HepG2 (cell line): Measurements from ENCODE around the gene IQCC. TPM values are rescaled to one million over a fixed set of nuclear protein-coding genes. Genes with fewer than 3 reads are reported as not detected.

Experiments
- ATAC-seq: fragments of 200-7000 bp; cut with Tn5 transposase; 3 replicates; pipeline ENCODE4 v1.9.1; 2020; ENCODE audit warnings: mild to moderate bottlenecking, moderate library complexity
- BruUV-seq: library from RNA; stranded (reverse); fragments of 400-500 nt; replicated peaks from 2 replicates; lab custom pipeline; 2021; lab: Mats Ljungman, UMichigan
- CTCF ChIA-PET: fragments of 300-600 bp; formaldehyde crosslinking; extraction: SDS; loops from one replicate; lab custom pipeline; 2021; ENCODE audit warnings: low total read pairs, inconsistent platforms, low intra/inter-chr PET ratio; lab: Yijun Ruan, JAX
- POLR2A ChIA-PET: fragments of 350-600 bp; sonication (Branson Sonifier 250); formaldehyde crosslinking; loops from one replicate; lab custom pipeline; 2020; ENCODE audit warnings: antibody characterized with exemption, inconsistent platforms; lab: Yijun Ruan, JAX
- DNase-seq: peaks from one replicate; pipeline ENCODE4 v3.0.0-alpha.2; 2015; ENCODE audit warnings: low spot score
- FAIRE-seq: peaks from 3 replicates; lab custom pipeline; 2011; peaks lifted over from hg19 to GRCh38; lab: Jason Lieb, UNC
- H2AFZ ChIP-seq: one replicate; pipeline ENCODE4 v1.6.1; 2011; ENCODE audit warnings: low read length, inconsistent platforms
- H3K27ac ChIP-seq: fragments of 300-600 bp; 3 replicates; pipeline ENCODE4 v1.8.0; 2011; ENCODE audit warnings: mixed run types, mild to moderate bottlenecking, mixed read lengths, low read length, inconsistent platforms; ENCODE audit not compliant: insufficient read depth; ENCODE audit errors: extremely low read length
- H3K27me3 ChIP-seq, 2 experiments: fragments of 200-600 bp in 1 of 2; 2 replicates in 1 of 2; 3 replicates in 1 of 2; pipeline versions ENCODE4 v1.6.0 to v1.8.0; 2011; ENCODE audit warnings: low read length in 2 of 2, mild to moderate bottlenecking in 2 of 2, moderate library complexity in 2 of 2, inconsistent platforms in 1 of 2; ENCODE audit not compliant: insufficient read depth in 2 of 2, control insufficient read depth in 1 of 2
- H3K36me3 ChIP-seq, 2 experiments: fragments of 200-600 bp in 1 of 2; replicated peaks in 1 of 2; 2 replicates in 1 of 2; 3 replicates in 1 of 2; pipeline versions ENCODE4 v1.5.1 to v1.8.0; 2011; ENCODE audit warnings: low read length in 2 of 2, inconsistent platforms in 1 of 2; ENCODE audit not compliant: insufficient read depth in 2 of 2, control insufficient read depth in 1 of 2
- H3K4me1 ChIP-seq: 2 replicates; pipeline ENCODE4 v1.5.1; 2012; ENCODE audit warnings: low read length, inconsistent platforms; ENCODE audit not compliant: insufficient read depth
- H3K4me2 ChIP-seq: 2 replicates; pipeline ENCODE4 v1.6.0; 2011; ENCODE audit warnings: low read depth, low read length, inconsistent platforms
- H3K4me3 ChIP-seq, 3 experiments: fragments of 200-600 bp in 1 of 3; sonication (generic), shearing (Covaris generic) in 1 of 3; replicated peaks in 1 of 3; 2 replicates each; pipeline ENCODE4 v1.5.1; 2011 to 2016; ENCODE audit warnings: low read length in 3 of 3, inconsistent platforms in 2 of 3, low read depth in 2 of 3, mild to moderate bottlenecking in 2 of 3, control low read depth in 1 of 3, mixed read lengths in 1 of 3; ENCODE audit not compliant: insufficient read depth in 1 of 3
- H3K79me2 ChIP-seq: one replicate; pipeline ENCODE4 v1.6.1; 2011; ENCODE audit warnings: low read length, inconsistent platforms; ENCODE audit not compliant: insufficient read depth
- H3K9ac ChIP-seq: 2 replicates; pipeline ENCODE4 v1.6.0; 2011; ENCODE audit warnings: mild to moderate bottlenecking, low read depth, low read length, inconsistent platforms; ENCODE audit not compliant: insufficient read depth
- H3K9me3 ChIP-seq: 2 replicates; pipeline ENCODE4 v1.5.1; 2012; ENCODE audit warnings: mild to moderate bottlenecking, low read length
- H4K20me1 ChIP-seq: 2 replicates; pipeline ENCODE4 v1.6.0; 2011; ENCODE audit warnings: inconsistent platforms, mild to moderate bottlenecking, low read length, moderate library complexity; ENCODE audit not compliant: insufficient read depth
- ATF7-NPFF ChIP-seq: sonication (generic); formaldehyde crosslinking; IDR thresholded peaks from 2 replicates; pipeline ENCODE4 v1.8.1; 2023; ENCODE audit warnings: mild to moderate bottlenecking, low read depth, missing genetic modification reagents, moderate library complexity
- HMGXB3 ChIP-seq: sonication (generic); formaldehyde crosslinking; IDR thresholded peaks from 2 replicates; pipeline ENCODE4 v1.4.0; 2020; ENCODE audit warnings: missing genetic modification reagents, borderline replicate concordance
- KMT2B ChIP-seq: IDR thresholded peaks from 2 replicates; pipeline ENCODE4 v1.6.1; 2016; ENCODE audit warnings: missing genetic modification reagents, missing compliant biosample characterization
- MAZ ChIP-seq, 2 experiments: sonication (generic) in 1 of 2; formaldehyde crosslinking in 1 of 2; IDR thresholded peaks; 2 replicates each; pipeline versions ENCODE4 v1.5.0 to v1.6.1; 2012 to 2020; ENCODE audit warnings: low read depth in 2 of 2, mild to moderate bottlenecking in 2 of 2, borderline replicate concordance in 1 of 2, improper control_type of control experiment in 1 of 2, low read length in 1 of 2, missing genetic modification reagents in 1 of 2, moderate library complexity in 1 of 2
- NFE2L2 ChIP-seq: fragments of 150-350 bp; IDR thresholded peaks from 2 replicates; pipeline ENCODE4 v1.6.1; 2014; ENCODE audit warnings: low read length
- PHF8 ChIP-seq: sonication (generic); formaldehyde crosslinking; IDR thresholded peaks from 2 replicates; pipeline ENCODE4 v1.5.0; 2020; ENCODE audit warnings: missing genetic modification reagents
- POLR2A ChIP-seq, 2 experiments: IDR thresholded peaks; 2 replicates each; pipeline ENCODE4 v1.6.1; 2011; ENCODE audit warnings: low read depth in 2 of 2, low read length in 2 of 2, mild to moderate bottlenecking in 1 of 2, moderate library complexity in 1 of 2; ENCODE audit not compliant: insufficient read depth in 1 of 2
- SATB2 ChIP-seq: sonication (generic); formaldehyde crosslinking; IDR thresholded peaks from 2 replicates; pipeline ENCODE4 v1.5.0; 2020; ENCODE audit warnings: missing genetic modification reagents
- STAG1 ChIP-seq: sonication (generic); formaldehyde crosslinking; IDR thresholded peaks from 2 replicates; pipeline ENCODE4 v1.4.0; 2020; ENCODE audit warnings: missing genetic modification reagents
- TFAP4 ChIP-seq: sonication (generic); IDR thresholded peaks from 2 replicates; pipeline ENCODE4 v1.6.1; 2016; ENCODE audit warnings: low read depth, borderline replicate concordance
- YY1 ChIP-seq: IDR thresholded peaks from 2 replicates; pipeline ENCODE4 v1.6.1; 2011; ENCODE audit warnings: low read length, low read depth, moderate library complexity, mild to moderate bottlenecking; ENCODE audit not compliant: insufficient read depth, insufficient replicate concordance
- ZNF292 ChIP-seq: sonication (generic); formaldehyde crosslinking; IDR thresholded peaks from 2 replicates; pipeline ENCODE4 v1.8.1; 2022; ENCODE audit warnings: mild to moderate bottlenecking, low read depth, missing genetic modification reagents, borderline replicate concordance
- ZNF501 ChIP-seq: sonication (generic); formaldehyde crosslinking; IDR thresholded peaks from 2 replicates; pipeline ENCODE4 v1.5.1; 2020; ENCODE audit warnings: mild to moderate bottlenecking, moderate library complexity, missing genetic modification reagents
- ZNF558 ChIP-seq: sonication (generic); formaldehyde crosslinking; IDR thresholded peaks from 2 replicates; pipeline ENCODE4 v1.9.0; 2022; ENCODE audit warnings: mild to moderate bottlenecking, missing genetic modification reagents, borderline replicate concordance
- ZNF800 ChIP-seq: sonication (generic); formaldehyde crosslinking; IDR thresholded peaks from 2 replicates; pipeline ENCODE4 v1.4.0; 2020; ENCODE audit warnings: missing genetic modification reagents
- WGBS: methylation state at CpG from one replicate; pipeline ENCODE4 v1.1.6; 2017; ENCODE audit warnings: low lambda C conversion rate; 5-methylcytosine and 5-hydroxymethylcytosine counted together
- in situ Hi-C: cut with HindIII; loops from 2 replicates; pipeline ENCODE4 v1.10.0; 2017; ENCODE audit warnings: low pct_unique_long_range_greater_than_20kb; ENCODE audit not compliant: extremely low pct_ligation_motif_present
- intact Hi-C: fragments of 100-400 bp; cut with micrococcal nuclease; formaldehyde crosslinking; loops from one replicate; pipeline ENCODE4 v1.10.0; 2022; ENCODE audit not compliant: unreplicated experiment
- polyA plus RNA-seq, 8 experiments: library from polyadenylated mRNA; depleted of rRNA in 3 of 8; stranded (reverse) in 7 of 8; unstranded in 1 of 8; fragments of >200 nt; fragmentation: Illumina TruSeq in 4 of 8; extraction: Trizol in 4 of 8; gene quantifications; 2 replicates each; pipeline versions ENCODE4 v1.2.1 to v1.2.3, GENCODE V29; 2011 to 2016; ENCODE audit warnings: low read depth in 4 of 8, missing spikeins in 1 of 8, mixed read lengths in 1 of 8; ENCODE audit not compliant: insufficient read depth in 1 of 8
- total RNA-seq, 5 experiments: library from RNA; depleted of rRNA; stranded (reverse); fragments of >200 nt; fragmentation: Illumina TruSeq; extraction: Trizol; gene quantifications; 2 replicates each; pipeline ENCODE4 v1.2.3, GENCODE V29; 2016; ENCODE audit warnings: low read depth in 1 of 5

Gene IQCC
- total and polyA plus RNA-seq, 2 of the 13 experiments (the other 11 are each of a cell fraction or from before 2014, with no cell fraction given), result 1.7 to 3.0 TPM

GRCh38 chr1:32201011-32201855, 4.2 kb upstream of the IQCC start:
- POLR2A ChIA-PET, result interaction anchor here (1.0 to 4.8 kb wide), 12 partner anchors 9 to 193 kb away, joined by 3 to 38 read pairs (median 5); partner anchors contain the start of genes BSDC1, KPNA6, MARCKSL1 and TXLNA
- FAIRE-seq, result no peak
- no peaks in the 10 kb centered on the region for H3K27me3 ChIP-seq
- 4% methylated on average over 12 of the region's 26 CpGs for WGBS
- H2AFZ ChIP-seq, result no peak overlapping the region
- in situ Hi-C loops, result no loop called here
- peak; percentile 71 for ATAC-seq
- H3K4me1 ChIP-seq, result peaks cover 22% of the 10 kb centered on the region
- H3K4me2 ChIP-seq, result peak overlapping the region; percentile 96
- H3K4me3 ChIP-seq, result peak overlapping the region; percentile 64 to 72 (median 65)
- no peak for DNase-seq
- no peaks in the 10 kb centered on the region for H3K9me3 ChIP-seq
- intact Hi-C loops, result no loop called here
- no peak overlapping the region for H3K27ac ChIP-seq
- BruUV-seq, result no TSS peak
- H3K9ac ChIP-seq, result peak overlapping the region; percentile 45
- no peaks in the 10 kb centered on the region for H3K79me2 ChIP-seq
- H4K20me1 ChIP-seq, result no peaks in the 10 kb centered on the region
- CTCF ChIA-PET, result no interaction called here
- peaks cover 1 to 12% of the 10 kb centered on the region in 2 experiments; a peak in 4 of 5 replicates for H3K36me3 ChIP-seq
- TF ChIP-seq NFE2L2, result no peak
- TF ChIP-seq POLR2A (IDR thresholded peaks at IDR 0.05; ENCODE audit: insufficient read depth in 1 of 2, low read depth in 2 of 2, low read length in 2 of 2), result 0 out of 4 replicates have a peak, but pooled peaks of 1 of the 2 experiments have one; percentile 16
- TF ChIP-seq ATF7-NPFF (CRISPR knock-in tag), result peak; percentile 54; the same call in 1 of the 2 replicates
- TF ChIP-seq MAZ (IDR thresholded peaks at IDR 0.05; ENCODE audit: borderline replicate concordance, low read depth, low read length), result no peak
- 0 out of 2 replicates have a peak, but pooled peaks have one; percentile 10 for TF ChIP-seq MAZ (CRISPR knock-in tag; IDR thresholded peaks at IDR 0.05; ENCODE audit: low read depth)
- no peak for TF ChIP-seq HMGXB3 (CRISPR knock-in tag)
- no peak for TF ChIP-seq KMT2B
- TF ChIP-seq ZNF292 (CRISPR knock-in tag), result 0 out of 2 replicates have a peak, but pooled peaks have one; percentile 3
- peak; percentile 29; the same call in 1 of the 2 replicates for TF ChIP-seq PHF8
- TF ChIP-seq ZNF501 (CRISPR knock-in tag), result no peak; the same call in 1 of the 2 replicates
- peak; percentile 41 for TF ChIP-seq STAG1 (CRISPR knock-in tag)
- no peak for TF ChIP-seq SATB2 (CRISPR knock-in tag)
- TF ChIP-seq ZNF558, result 0 out of 2 replicates have a peak, but pooled peaks have one; percentile 18
- peak; percentile 48; the same call in 1 of the 2 replicates for TF ChIP-seq ZNF800 (CRISPR knock-in tag)
- TF ChIP-seq TFAP4, result 0 out of 2 replicates have a peak, but pooled peaks have one; percentile 13
- peak; percentile 9 for TF ChIP-seq YY1
